AG04449 (cell line): ENCODE results near the gene C1QTNF4.

Experiments
- CTCF ChIA-PET: fragments of 350-600 bp; formaldehyde crosslinking; extraction: SDS; loops from one replicate; lab custom pipeline; 2021; ENCODE audit warnings: antibody characterized with exemption; lab: Yijun Ruan, JAX
- POLR2A ChIA-PET: fragments of 400-600, 350-600 bp; formaldehyde crosslinking; extraction: SDS; loops from one replicate; lab custom pipeline; 2020; ENCODE audit warnings: antibody characterized with exemption, inconsistent platforms; lab: Yijun Ruan, JAX
- DNase-seq: peaks from one replicate; pipeline ENCODE4 v3.0.0-alpha.2; 2010; ENCODE audit warnings: low read depth, low spot score
- H3K4me3 ChIP-seq: 2 replicates; pipeline ENCODE4 v1.5.1; 2011; ENCODE audit warnings: low read depth, mild to moderate bottlenecking, control low read depth, low read length
- TF ChIP-seq, protein P1 (sequence below): IDR thresholded peaks from one replicate; pipeline ENCODE4 v1.5.1; 2011; ENCODE audit warnings: mild to moderate bottlenecking, moderate library complexity, low read length, control low read depth, inconsistent platforms; ENCODE audit not compliant: insufficient read depth; ENCODE audit errors: missing control alignments

C1QTNF4 gene

DNA sequence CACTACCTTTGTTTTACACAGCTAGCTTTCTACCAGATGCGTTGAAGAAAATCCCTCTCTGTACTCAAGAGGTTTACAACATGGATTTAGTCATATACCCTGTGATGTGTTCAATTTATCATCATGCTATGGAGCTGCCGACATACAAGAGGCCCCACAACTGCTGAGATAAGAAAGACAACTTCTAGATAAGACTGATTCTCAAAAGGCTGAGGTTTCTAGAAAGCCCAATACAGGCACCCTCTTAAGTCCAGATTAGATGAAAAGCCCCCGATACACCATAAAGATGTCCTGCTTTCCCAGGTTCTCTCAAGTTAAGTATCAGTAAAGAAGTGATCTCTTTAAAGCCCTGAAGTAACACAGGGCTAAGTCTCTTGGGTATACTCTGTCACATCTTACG is 33.8 kb upstream of the C1QTNF4 start:
- ChIA-PET CTCF (interaction anchor here (1.7 to 3.0 kb wide), 3 partner anchors 9 to 75 kb away, joined by 3 to 16 read pairs (median 5); no protein-coding TSS in a partner anchor), POLR2A (interaction anchor here (1.2 kb wide), 1 partner anchor 16 kb away, joined by 5 read pairs; no protein-coding TSS in a partner anchor)
- TF ChIP-seq, protein P1, sequence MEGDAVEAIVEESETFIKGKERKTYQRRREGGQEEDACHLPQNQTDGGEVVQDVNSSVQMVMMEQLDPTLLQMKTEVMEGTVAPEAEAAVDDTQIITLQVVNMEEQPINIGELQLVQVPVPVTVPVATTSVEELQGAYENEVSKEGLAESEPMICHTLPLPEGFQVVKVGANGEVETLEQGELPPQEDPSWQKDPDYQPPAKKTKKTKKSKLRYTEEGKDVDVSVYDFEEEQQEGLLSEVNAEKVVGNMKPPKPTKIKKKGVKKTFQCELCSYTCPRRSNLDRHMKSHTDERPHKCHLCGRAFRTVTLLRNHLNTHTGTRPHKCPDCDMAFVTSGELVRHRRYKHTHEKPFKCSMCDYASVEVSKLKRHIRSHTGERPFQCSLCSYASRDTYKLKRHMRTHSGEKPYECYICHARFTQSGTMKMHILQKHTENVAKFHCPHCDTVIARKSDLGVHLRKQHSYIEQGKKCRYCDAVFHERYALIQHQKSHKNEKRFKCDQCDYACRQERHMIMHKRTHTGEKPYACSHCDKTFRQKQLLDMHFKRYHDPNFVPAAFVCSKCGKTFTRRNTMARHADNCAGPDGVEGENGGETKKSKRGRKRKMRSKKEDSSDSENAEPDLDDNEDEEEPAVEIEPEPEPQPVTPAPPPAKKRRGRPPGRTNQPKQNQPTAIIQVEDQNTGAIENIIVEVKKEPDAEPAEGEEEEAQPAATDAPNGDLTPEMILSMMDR = no peak
- no peak overlapping the region for H3K4me3 ChIP-seq
- DNase-seq = no peak

DNA sequence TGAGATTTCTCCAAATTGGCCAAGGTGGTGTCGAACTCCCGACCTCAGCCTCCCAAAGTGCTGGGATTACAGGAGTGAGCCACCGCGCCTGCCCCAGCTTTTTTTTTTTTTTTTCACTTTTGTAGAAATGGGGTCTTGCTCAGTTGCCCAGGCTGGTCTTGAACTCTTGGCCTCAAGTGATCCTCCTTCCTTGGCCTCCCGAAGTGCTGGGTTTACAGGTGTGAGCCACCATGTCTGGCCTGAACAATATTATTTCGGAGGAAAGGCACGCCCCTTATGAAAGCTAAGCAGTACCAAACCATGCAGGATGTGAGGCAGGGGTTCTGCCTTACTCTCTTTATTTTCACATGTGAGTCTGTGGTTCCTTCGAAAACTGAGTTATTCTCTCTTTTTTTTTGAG is 32.0 kb upstream of the C1QTNF4 start:
- TF ChIP-seq, protein P1 = no peak
- H3K4me3 ChIP-seq = no peak overlapping the region
- ChIA-PET CTCF (interaction anchor here (1.3 kb wide), 1 partner anchor 10 kb away, joined by 3 read pairs; no protein-coding TSS in a partner anchor), POLR2A (no interaction called here)
- no peak for DNase-seq

DNA sequence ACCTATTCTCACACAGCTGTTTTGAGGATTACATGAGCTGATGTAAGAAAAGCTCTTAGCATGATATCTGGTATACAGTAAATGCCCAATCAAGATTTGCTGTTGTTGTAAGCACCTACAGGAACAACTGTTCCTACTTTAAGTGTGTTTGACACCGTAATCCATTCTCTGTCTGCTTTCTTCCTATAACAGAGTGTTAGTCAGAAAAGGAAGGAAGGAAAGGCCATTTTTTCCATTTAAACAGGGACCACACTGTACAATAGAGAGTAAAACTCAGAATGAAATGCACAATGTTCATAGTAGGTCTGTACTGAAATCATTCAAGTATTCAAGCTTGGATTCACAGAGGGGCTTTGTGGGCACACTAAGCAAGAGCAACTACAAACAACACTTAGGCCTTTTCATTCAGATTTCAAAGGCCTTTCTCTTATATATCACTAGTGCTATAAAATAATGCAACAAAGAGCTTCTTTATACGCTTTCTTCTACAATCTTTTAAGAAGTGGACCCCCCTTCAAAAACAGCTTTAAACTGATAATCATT is 26.7 kb upstream of the C1QTNF4 start:
- TF ChIP-seq, protein P1 = no peak

DNA sequence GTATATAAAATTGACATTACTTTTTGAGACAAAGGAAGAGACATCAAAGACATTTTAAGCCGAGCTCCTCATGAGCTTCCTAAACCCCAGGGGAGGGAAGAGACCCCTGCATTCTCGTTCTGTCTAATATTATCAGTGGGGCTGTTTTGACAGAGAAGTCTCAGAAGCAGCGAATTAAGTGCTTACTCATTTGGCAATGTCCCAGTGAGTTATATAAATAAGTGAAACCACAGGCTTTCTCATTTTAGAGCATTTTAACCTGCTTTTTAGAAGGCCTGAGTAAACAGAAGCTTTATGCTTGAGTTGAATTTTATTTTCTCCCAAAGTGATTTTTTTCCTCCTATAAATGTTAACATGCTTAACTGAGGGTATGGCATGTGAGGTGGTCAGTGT is 23.2 kb upstream of the C1QTNF4 start:
- CTCF ChIA-PET = interaction anchor here (0.7 to 4.0 kb wide), 26 partner anchors 8 to 243 kb away, joined by 3 to 41 read pairs (median 4); partner anchors contain the start of genes CELF1, KBTBD4, NDUFS3 and PSMC3
- DNase-seq = no peak
- TF ChIP-seq, protein P1 = no peak
- POLR2A ChIA-PET = interaction anchor here (1.0 kb wide), 1 partner anchor 201 kb away, joined by 4 read pairs; no protein-coding TSS in a partner anchor
- H3K4me3 ChIP-seq = no peak overlapping the region

More for the DNA sequence above, 26.7 kb upstream of the C1QTNF4 start:
- CTCF ChIA-PET = interaction anchor here (0.8 to 1.9 kb wide), 4 partner anchors 9 to 68 kb away, joined by 3 to 5 read pairs (median 4); partner anchors contain the start of gene CELF1
- no peak overlapping the region for H3K4me3 ChIP-seq
- POLR2A ChIA-PET = no interaction called here
- DNase-seq = no peak

DNA sequence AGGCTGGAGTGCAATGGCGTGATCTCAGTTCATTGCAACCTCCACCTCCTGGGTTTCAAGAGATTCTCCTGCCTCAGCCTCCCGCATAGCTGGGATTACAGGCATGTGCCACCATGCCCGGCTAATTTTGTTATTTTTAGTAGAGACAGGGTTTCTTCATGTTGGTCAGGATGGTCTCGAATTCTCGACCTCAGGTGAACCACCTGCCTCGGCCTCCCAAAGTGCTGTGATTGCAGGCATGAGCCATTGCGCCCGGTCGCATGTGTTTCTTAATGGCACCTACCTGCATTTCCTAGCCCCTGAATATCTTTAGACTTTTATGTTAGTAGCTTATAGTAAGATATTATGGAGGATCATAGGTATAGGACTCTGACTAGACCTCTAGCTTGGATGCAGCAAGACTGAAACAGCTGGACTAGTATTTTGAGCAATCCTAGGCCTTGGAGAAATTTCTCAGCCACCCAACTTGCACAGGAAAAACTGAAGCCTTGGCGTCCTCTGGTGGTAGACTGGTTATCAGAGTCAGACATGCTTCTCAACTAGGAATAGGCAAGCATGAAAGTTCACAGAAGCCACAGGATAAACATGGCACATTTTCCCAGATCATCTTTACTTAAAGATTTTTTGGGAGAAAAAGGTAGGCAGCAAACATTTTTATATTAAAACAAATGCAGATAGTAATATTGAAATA is 22.7 kb upstream of the C1QTNF4 start:
- CTCF ChIA-PET = interaction anchor here (0.6 to 4.0 kb wide), 28 partner anchors 8 to 243 kb away, joined by 3 to 41 read pairs (median 4); partner anchors contain the start of genes CELF1, KBTBD4, NDUFS3 and PSMC3
- POLR2A ChIA-PET = interaction anchor here (1.0 kb wide), 1 partner anchor 201 kb away, joined by 4 read pairs; no protein-coding TSS in a partner anchor
- TF ChIP-seq, protein P1 = peak; percentile 83
- peak; percentile 34 for DNase-seq
- no peak overlapping the region for H3K4me3 ChIP-seq

DNA sequence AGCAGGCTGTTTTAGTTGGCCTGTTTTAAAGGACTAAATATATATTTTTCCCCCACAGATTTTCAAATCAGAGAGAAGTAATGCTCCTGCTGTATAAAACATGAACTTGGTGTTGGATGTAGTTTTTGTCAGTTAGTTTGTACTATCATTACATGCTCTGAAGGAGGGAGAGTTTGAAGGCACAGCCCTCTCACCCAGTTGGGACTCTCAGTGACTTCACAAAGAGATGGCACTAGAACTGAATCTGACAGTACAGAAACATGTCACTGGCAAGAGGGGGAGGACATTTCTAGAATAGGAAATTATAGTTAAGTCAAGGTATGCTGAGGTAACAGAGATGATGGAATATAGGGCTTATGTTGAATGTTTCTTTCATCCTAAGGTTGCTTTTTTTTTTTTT is 21.0 kb upstream of the C1QTNF4 start:
- CTCF ChIA-PET = interaction anchor here (1.4 to 4.0 kb wide), 3 partner anchors 27 to 241 kb away, joined by 3 to 29 read pairs (median 9); partner anchors contain the start of genes KBTBD4, MTCH2 and NDUFS3
- POLR2A ChIA-PET = interaction anchor here (0.9 kb wide), 1 partner anchor 8 kb away, joined by 3 read pairs; no protein-coding TSS in a partner anchor
- TF ChIP-seq, protein P1 = no peak
- H3K4me3 ChIP-seq = no peak overlapping the region
- DNase-seq = no peak
